Measurements from ENCODE around the gene THSD7B.

- TF ChIP-seq SUZ12 (IDR thresholded peaks at IDR 0.05; ENCODE audit: extremely low read depth, insufficient read depth, insufficient read length) (no peak), YY1 (IDR thresholded peaks at IDR 0.05; ENCODE audit: insufficient read depth, insufficient read length) (no peak)
These were observed 894.3 kb downstream of the THSD7B start for GRCh38 chr2:137659616-137660015.
